ENCODE results near the gene AFAP1L2.

- no peak for TF ChIP-seq RAD21 (IDR thresholded peaks at IDR 0.05; ENCODE audit: low read depth)
- no peak for TF ChIP-seq MAX (IDR thresholded peaks at IDR 0.05)
- no peak for TF ChIP-seq TAF1 (IDR thresholded peaks at IDR 0.05; ENCODE audit: low read depth)
- no peak for TF ChIP-seq TEAD4 (IDR thresholded peaks at IDR 0.05)
Observed at GRCh38 chr10:114311023-114311422, 93.3 kb downstream of the AFAP1L2 start.
